Effector CD8-positive, alpha-beta T cell (primary cell): Measurements from ENCODE around the gene MDC1.
A peak's percentile ranks its signal among the peaks of the same experiment; 100 is the strongest.

Experiments used
- DNase-seq: peaks from one replicate; lab custom pipeline; 2025; lab: John Stamatoyannopoulos, UW

The MDC1 gene

GRCh38 chr6:30748851-30749540 is 31.9 kb upstream of the MDC1 start:
- DNase-seq: no peak

- no peak for DNase-seq
Observed at GRCh38 chr6:30747902-30748769, 31.1 kb upstream of the MDC1 start.

GRCh38 chr6:30747300-30747687 is 30.2 kb upstream of the MDC1 start:
- no peak for DNase-seq

GRCh38 chr6:30744054-30744805 is 27.1 kb upstream of the MDC1 start, which contains the start of gene IER3:
Gene IER3 (minus strand): TSS chr6:30744547. CDS start chr6:30744518, 29 bp downstream.
- DNase-seq: peak; percentile 60

- peak; percentile 7 for DNase-seq
Observed at GRCh38 chr6:30743099-30744053, 26.3 kb upstream of the MDC1 start.

GRCh38 chr6:30742316-30743098 is 25.4 kb upstream of the MDC1 start, which contains the start of gene FLOT1:
Gene FLOT1 (minus strand): TSS chr6:30742687. CDS start chr6:30742189, 498 bp downstream.
- peak; percentile 75 for DNase-seq

GRCh38 chr6:30741789-30742315 is 24.8 kb upstream of the MDC1 start:
- DNase-seq: no peak

- DNase-seq: no peak
Observed at GRCh38 chr6:30741063-30741779, 24.1 kb upstream of the MDC1 start.

- DNase-seq: no peak
Observed at GRCh38 chr6:30740540-30740870, 23.4 kb upstream of the MDC1 start.

GRCh38 chr6:30738532-30738931 is 21.5 kb upstream of the MDC1 start:
- no peak for DNase-seq

GRCh38 chr6:30735668-30736314 is 18.7 kb upstream of the MDC1 start:
- no peak for DNase-seq

- no peak for DNase-seq
Observed at GRCh38 chr6:30732237-30732943, 15.3 kb upstream of the MDC1 start.

- peak; percentile 65 for DNase-seq
Observed at GRCh38 chr6:30730601-30731435, 13.7 kb upstream of the MDC1 start.

- DNase-seq: no peak
Observed at GRCh38 chr6:30727920-30728553, 11.0 kb upstream of the MDC1 start.

GRCh38 chr6:30726506-30727413 is 9.7 kb upstream of the MDC1 start:
- DNase-seq: no peak
